ENCODE measurements around the gene UBD.

UBD gene

DNA sequence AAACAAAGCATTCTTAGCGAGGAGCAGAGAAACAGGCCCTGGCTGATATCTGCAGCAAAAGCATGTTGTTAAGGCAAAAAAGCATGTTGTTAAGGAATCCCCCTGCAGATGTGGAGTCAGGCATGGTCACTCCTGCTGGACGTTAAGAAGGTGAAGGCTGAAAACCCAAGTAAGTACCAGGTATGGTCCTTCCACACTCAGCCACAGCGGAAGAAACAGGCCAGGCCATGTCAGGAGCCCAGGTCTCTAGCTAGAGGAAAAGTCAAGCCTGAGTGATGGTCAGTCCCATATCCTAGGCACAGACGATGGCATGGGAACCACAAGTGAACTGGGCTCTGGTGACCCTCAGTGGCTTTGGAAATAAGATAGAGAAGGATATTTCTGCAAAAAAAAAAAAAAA lies 39.3 kb downstream of the UBD start:
- Histone ChIP-seq H3K4me3 (ENCODE audit: low read depth in 1 of 2, low read length in 2 of 2) (no peak overlapping the region), H3K27ac (ENCODE audit: low read length) (no peak overlapping the region), H3K9me3 (ENCODE audit: control insufficient read depth in 1 of 2, low read length in 2 of 2) (no peaks in the 10 kb centered on the region), H3K36me3 (ENCODE audit: control insufficient read depth in 1 of 2, insufficient read depth in 2 of 2, low read length in 2 of 2) (no peaks in the 10 kb centered on the region), H3K4me1 (ENCODE audit: control insufficient read depth in 1 of 2, insufficient read depth in 2 of 2, low read length in 2 of 2) (no peaks in the 10 kb centered on the region), H3K27me3 (ENCODE audit: low read depth, low read length) (no peaks in the 10 kb centered on the region)

DNA sequence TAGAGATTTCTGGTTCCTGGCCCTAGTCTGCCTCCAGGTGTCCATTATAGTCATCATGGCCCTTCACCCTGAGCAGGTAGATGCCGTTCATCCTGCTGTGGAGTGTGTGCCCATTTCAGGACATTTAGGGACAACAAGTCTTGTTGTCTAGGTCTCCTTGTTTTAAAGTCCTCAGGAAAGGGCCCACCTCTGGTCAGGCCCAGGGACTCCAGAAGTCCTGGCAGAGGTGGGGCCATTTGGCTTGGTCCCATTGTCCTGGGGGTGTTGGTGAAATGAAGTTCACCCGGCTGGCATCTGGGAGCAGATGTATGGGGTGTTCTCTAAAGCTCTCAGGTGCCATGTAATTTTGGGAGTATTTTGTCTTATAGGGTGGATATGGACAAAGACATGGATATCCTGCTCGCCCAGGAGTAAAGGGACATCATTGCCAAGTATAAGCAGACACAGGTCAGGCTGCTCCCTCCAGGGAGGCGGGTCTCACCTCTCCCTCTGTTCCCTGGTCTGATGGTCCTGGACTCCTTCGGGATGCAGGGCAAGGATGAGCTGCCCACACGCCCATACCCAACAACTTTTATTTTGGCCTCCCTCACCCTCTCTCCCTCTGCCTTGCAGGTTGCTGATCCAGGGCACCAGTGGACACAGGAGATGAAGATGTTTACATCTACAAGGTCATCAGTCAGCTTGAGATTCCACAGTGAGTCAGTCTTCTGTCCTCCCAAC lies 40.1 kb downstream of the UBD start:
- H3K9me3 ChIP-seq (ENCODE audit: control insufficient read depth in 1 of 2, low read length in 2 of 2) = no peaks in the 10 kb centered on the region
- no peaks in the 10 kb centered on the region for H3K36me3 ChIP-seq (ENCODE audit: control insufficient read depth in 1 of 2, insufficient read depth in 2 of 2, low read length in 2 of 2)
- no peaks in the 10 kb centered on the region for H3K4me1 ChIP-seq (ENCODE audit: control insufficient read depth in 1 of 2, insufficient read depth in 2 of 2, low read length in 2 of 2)
- H3K27me3 ChIP-seq (ENCODE audit: low read depth, low read length) = no peaks in the 10 kb centered on the region
- no peak overlapping the region for H3K4me3 ChIP-seq (ENCODE audit: low read depth in 1 of 2, low read length in 2 of 2)
- H3K27ac ChIP-seq (ENCODE audit: low read length) = no peak overlapping the region

DNA sequence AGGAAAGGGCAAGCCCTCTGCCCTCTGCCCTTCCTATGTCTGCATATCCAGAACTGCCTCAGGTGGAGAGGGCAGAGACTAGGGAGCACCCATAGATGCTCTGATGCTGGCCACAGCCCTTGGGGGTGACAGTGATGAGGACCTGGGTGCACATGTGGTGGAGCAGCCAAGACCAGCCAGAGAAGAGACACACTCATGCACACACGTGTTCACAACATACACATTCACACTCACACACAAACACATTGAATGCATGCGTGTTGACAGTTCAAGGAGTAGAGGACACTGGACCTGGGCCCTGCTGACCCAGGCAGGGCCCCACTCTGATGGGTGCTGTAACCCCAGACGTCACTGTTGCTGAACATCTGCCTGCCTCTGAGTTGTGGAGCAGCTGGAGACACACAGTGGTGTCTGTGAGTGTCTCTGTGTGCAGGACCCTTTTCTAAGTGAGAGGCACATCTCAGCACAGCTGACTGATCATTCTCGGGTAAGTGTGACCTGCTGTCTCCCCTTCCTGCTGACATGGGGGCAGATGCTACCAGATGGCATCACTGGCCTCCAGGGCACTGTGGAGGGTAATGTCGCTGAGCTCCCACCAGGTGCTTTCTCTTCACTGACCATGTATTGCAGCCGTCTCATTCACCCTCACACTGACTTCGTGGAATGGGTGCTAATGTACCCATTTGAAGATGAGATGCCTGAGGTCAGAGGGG lies 41.6 kb downstream of the UBD start:
- no peaks in the 10 kb centered on the region for H3K4me1 ChIP-seq (ENCODE audit: control insufficient read depth in 1 of 2, insufficient read depth in 2 of 2, low read length in 2 of 2)
- H3K4me3 ChIP-seq (ENCODE audit: low read depth in 1 of 2, low read length in 2 of 2) = no peak overlapping the region
- no peaks in the 10 kb centered on the region for H3K36me3 ChIP-seq (ENCODE audit: control insufficient read depth in 1 of 2, insufficient read depth in 2 of 2, low read length in 2 of 2)

DNA sequence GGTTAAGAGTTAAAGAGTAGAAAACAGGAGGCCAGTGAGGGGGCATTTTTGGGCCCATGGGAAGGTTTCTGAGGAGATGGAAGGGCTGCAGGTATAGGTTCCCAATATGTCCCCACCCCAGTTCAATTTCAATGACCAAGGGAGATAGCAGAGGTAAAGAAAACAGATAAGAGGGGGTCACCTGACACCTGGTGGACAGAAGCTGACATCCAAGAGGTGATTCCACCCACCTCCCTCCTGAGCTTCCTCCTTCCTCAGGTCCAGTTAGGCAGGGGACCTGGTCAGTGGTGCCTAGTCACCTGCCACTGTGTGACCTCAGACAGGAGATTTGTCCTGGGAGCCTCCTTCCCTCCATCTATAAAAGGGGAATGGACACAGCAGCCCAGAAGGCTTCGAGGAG lies 42.3 kb downstream of the UBD start:
- Histone ChIP-seq H3K4me1 (ENCODE audit: control insufficient read depth in 1 of 2, insufficient read depth in 2 of 2, low read length in 2 of 2) (no peaks in the 10 kb centered on the region), H3K27me3 (ENCODE audit: low read depth, low read length) (no peaks in the 10 kb centered on the region), H3K9me3 (ENCODE audit: control insufficient read depth in 1 of 2, low read length in 2 of 2) (no peaks in the 10 kb centered on the region), H3K4me3 (ENCODE audit: low read depth in 1 of 2, low read length in 2 of 2) (no peak overlapping the region), H3K27ac (ENCODE audit: low read length) (no peak overlapping the region), H3K36me3 (ENCODE audit: control insufficient read depth in 1 of 2, insufficient read depth in 2 of 2, low read length in 2 of 2) (no peaks in the 10 kb centered on the region)

More for the DNA sequence above, 41.6 kb downstream of the UBD start:
- Histone ChIP-seq H3K27ac (ENCODE audit: low read length) (no peak overlapping the region), H3K27me3 (ENCODE audit: low read depth, low read length) (no peaks in the 10 kb centered on the region), H3K9me3 (ENCODE audit: control insufficient read depth in 1 of 2, low read length in 2 of 2) (no peaks in the 10 kb centered on the region)

DNA sequence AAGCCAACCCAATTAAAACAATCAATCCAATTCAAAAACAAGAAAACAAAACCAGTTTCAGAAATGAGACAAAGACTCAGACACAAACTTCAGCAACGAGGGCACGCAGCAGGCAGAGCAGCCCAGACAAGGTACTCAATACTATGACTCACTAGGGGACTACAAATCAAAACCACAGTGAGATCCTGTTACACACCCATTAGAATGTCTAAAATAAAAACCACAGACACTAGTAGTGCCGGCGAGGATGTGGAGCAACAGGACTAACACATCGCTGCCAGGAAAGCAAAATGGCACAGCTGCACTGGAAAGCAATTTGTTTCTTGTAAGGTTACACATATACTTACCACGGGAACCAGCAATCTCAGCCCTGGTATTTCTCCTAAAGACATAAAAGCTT lies 43.4 kb downstream of the UBD start:
- no peak overlapping the region for H3K27ac ChIP-seq (ENCODE audit: low read length)
- no peak overlapping the region for H3K4me3 ChIP-seq (ENCODE audit: low read depth in 1 of 2, low read length in 2 of 2)
- H3K9me3 ChIP-seq (ENCODE audit: control insufficient read depth in 1 of 2, low read length in 2 of 2) = no peaks in the 10 kb centered on the region
- H3K27me3 ChIP-seq (ENCODE audit: low read depth, low read length) = no peaks in the 10 kb centered on the region
- H3K4me1 ChIP-seq (ENCODE audit: control insufficient read depth in 1 of 2, insufficient read depth in 2 of 2, low read length in 2 of 2) = no peaks in the 10 kb centered on the region
- H3K36me3 ChIP-seq (ENCODE audit: control insufficient read depth in 1 of 2, insufficient read depth in 2 of 2, low read length in 2 of 2) = no peaks in the 10 kb centered on the region

DNA sequence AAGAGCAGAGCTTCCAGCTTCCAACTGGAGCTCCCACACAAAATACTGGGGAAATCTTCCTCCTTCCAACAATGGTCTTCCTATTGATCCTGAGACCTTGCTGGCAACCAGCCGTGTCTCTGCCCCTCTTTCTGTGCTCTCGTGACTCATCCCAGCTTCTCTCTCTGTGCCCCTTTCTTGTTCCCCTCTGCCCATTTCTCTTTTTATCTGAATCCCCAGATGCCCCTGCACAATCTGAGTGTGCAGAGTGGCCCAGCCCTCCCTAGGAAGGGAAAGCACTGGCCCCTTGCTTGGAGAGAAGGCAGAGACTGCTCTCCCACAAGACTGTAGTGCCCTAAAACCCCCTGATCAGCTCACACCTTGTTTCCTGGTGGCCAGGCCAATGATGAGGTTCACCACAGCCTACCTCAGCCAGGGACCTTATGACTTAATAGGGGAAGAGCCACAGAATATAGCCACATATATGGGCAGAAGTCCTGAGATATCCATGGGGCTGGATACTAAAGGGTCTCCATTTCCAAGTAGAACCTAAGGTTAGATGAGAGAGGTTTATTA lies 48.7 kb downstream of the UBD start:
- Histone ChIP-seq H3K36me3 (ENCODE audit: control insufficient read depth in 1 of 2, insufficient read depth in 2 of 2, low read length in 2 of 2) (no peaks in the 10 kb centered on the region), H3K27ac (ENCODE audit: low read length) (no peak overlapping the region), H3K27me3 (ENCODE audit: low read depth, low read length) (no peaks in the 10 kb centered on the region), H3K4me1 (ENCODE audit: control insufficient read depth in 1 of 2, insufficient read depth in 2 of 2, low read length in 2 of 2) (no peaks in the 10 kb centered on the region), H3K4me3 (ENCODE audit: low read depth in 1 of 2, low read length in 2 of 2) (no peak overlapping the region), H3K9me3 (ENCODE audit: control insufficient read depth in 1 of 2, low read length in 2 of 2) (no peaks in the 10 kb centered on the region)

DNA sequence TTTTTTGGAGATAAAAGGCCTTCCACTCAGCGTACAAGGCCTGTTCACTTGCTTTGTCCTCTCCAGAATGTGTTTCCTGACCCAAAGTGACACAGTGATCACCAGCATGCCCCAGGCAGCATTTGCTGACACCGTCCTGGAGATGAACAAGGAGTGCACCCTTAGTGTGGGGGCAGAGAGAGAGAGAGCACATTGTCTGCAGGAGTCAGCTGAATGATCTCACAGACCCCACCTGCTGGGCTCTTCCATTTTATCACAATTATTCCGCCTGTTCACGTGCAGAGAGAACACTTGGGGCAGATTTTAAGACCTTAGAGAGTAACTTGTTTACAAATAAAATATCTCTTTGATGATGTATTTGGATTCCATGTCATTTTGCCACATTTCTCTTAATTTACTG lies 49.3 kb downstream of the UBD start:
- H3K36me3 ChIP-seq (ENCODE audit: control insufficient read depth in 1 of 2, insufficient read depth in 2 of 2, low read length in 2 of 2) = no peaks in the 10 kb centered on the region
- H3K4me3 ChIP-seq (ENCODE audit: low read depth in 1 of 2, low read length in 2 of 2) = no peak overlapping the region
- no peaks in the 10 kb centered on the region for H3K9me3 ChIP-seq (ENCODE audit: control insufficient read depth in 1 of 2, low read length in 2 of 2)
- H3K27ac ChIP-seq (ENCODE audit: low read length) = no peak overlapping the region
- no peaks in the 10 kb centered on the region for H3K4me1 ChIP-seq (ENCODE audit: control insufficient read depth in 1 of 2, insufficient read depth in 2 of 2, low read length in 2 of 2)
- no peaks in the 10 kb centered on the region for H3K27me3 ChIP-seq (ENCODE audit: low read depth, low read length)

DNA sequence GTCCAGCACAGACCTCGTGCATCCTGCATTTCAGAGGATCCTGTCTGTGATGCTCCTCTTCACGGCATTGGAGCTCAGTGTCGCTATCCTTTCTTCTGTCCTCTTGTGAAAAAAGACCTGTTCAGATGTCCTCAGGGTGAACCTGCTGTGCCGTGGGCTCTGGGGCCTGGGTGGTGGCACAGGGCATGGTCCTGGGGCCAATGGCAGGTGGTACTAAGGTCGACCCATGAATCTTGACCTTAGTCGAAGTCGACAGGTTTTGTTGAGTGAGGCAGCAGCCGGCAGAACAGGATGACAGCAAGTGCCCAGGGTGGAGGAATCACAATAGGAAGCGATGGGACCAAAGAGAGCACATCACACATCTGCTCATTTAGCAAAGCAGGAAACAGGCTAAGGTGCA lies 49.8 kb downstream of the UBD start:
- no peak overlapping the region for H3K27ac ChIP-seq (ENCODE audit: low read length)

DNA sequence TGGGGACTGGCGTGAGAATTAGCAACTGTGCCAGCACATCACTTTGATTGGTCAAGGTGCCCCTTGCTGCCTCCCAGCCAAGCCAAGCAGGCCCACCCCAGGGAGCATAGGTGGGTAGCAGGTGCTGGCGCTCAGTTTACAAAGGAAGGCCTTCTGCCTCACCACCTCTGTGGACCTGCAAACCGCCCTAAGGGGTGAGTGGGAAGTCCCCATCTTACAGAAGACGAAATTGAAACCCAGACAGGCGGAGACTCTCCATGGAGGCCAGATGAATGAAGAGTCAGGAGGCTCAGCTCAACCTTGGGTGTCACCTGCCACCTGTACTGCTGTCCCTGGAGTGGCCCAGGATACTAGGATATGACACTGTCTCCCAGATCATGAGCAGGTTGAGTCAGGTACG lies 50.3 kb downstream of the UBD start:
- Histone ChIP-seq H3K27ac (ENCODE audit: low read length) (no peak overlapping the region), H3K9me3 (ENCODE audit: control insufficient read depth in 1 of 2, low read length in 2 of 2) (no peaks in the 10 kb centered on the region), H3K27me3 (ENCODE audit: low read depth, low read length) (no peaks in the 10 kb centered on the region), H3K36me3 (ENCODE audit: control insufficient read depth in 1 of 2, insufficient read depth in 2 of 2, low read length in 2 of 2) (no peaks in the 10 kb centered on the region), H3K4me1 (ENCODE audit: control insufficient read depth in 1 of 2, insufficient read depth in 2 of 2, low read length in 2 of 2) (no peaks in the 10 kb centered on the region), H3K4me3 (ENCODE audit: low read depth in 1 of 2, low read length in 2 of 2) (no peak overlapping the region)

More for the DNA sequence above, 49.8 kb downstream of the UBD start:
- Histone ChIP-seq H3K27me3 (ENCODE audit: low read depth, low read length) (no peaks in the 10 kb centered on the region), H3K4me3 (ENCODE audit: low read depth in 1 of 2, low read length in 2 of 2) (no peak overlapping the region), H3K36me3 (ENCODE audit: control insufficient read depth in 1 of 2, insufficient read depth in 2 of 2, low read length in 2 of 2) (no peaks in the 10 kb centered on the region), H3K4me1 (ENCODE audit: control insufficient read depth in 1 of 2, insufficient read depth in 2 of 2, low read length in 2 of 2) (no peaks in the 10 kb centered on the region), H3K9me3 (ENCODE audit: control insufficient read depth in 1 of 2, low read length in 2 of 2) (no peaks in the 10 kb centered on the region)

DNA sequence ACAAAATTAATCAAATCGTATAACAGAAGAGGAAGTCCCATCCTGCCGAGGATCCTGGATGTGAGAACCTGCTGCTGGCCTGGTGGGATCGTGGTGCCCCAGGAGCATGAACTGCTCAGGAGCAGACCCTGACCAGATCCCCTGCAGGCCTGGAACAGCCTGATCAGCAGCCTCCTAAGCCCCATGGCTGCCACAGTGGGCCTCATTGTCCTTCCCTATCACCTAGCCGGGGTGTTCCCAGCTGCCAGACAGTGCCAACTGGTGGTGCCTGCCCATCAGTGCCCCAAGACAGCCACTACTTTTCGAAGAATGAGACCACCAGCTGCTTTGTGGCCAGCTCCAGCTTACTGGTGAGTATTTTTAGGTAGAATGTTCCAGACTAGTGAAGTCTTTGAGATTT lies 52.2 kb downstream of the UBD start:
- H3K27me3 ChIP-seq (ENCODE audit: low read depth, low read length) = no peaks in the 10 kb centered on the region
- H3K9me3 ChIP-seq (ENCODE audit: control insufficient read depth in 1 of 2, low read length in 2 of 2) = no peaks in the 10 kb centered on the region
- no peak overlapping the region for H3K27ac ChIP-seq (ENCODE audit: low read length)
- H3K36me3 ChIP-seq (ENCODE audit: control insufficient read depth in 1 of 2, insufficient read depth in 2 of 2, low read length in 2 of 2) = no peaks in the 10 kb centered on the region
- no peak overlapping the region for H3K4me3 ChIP-seq (ENCODE audit: low read depth in 1 of 2, low read length in 2 of 2)
- H3K4me1 ChIP-seq (ENCODE audit: control insufficient read depth in 1 of 2, insufficient read depth in 2 of 2, low read length in 2 of 2) = no peaks in the 10 kb centered on the region

DNA sequence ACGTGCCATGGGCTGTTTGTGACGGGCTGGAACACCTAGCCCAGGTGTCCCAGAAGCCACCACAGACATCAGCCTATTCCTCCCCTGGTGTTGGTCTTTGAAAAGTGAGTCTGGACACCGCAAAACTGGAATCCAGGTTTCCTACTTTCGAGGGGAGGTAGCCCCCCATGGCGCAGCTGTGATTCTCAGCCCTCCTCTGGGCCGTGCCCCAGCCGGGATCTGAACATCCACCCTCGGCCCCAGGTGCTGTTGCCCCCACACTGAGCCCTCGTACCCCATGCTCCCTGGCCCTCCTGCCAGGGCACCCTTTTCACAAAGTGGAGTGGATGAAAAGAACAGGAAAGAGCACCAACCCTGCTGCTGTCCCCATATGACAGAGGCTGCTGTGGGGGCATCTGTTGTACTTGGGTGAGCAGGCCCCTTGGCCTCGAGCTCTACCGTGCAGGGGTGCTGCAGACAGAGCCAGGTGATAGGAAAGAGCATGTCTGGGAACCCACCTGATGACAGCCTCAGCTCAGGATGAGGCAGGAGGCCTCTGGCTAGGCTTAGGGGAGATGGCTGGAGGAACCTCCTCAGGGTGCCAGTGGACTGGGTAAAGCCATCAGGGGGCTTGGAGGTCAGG lies 53.0 kb downstream of the UBD start:
- Histone ChIP-seq H3K4me3 (ENCODE audit: low read depth in 1 of 2, low read length in 2 of 2) (no peak overlapping the region), H3K9me3 (ENCODE audit: control insufficient read depth in 1 of 2, low read length in 2 of 2) (no peaks in the 10 kb centered on the region), H3K4me1 (ENCODE audit: control insufficient read depth in 1 of 2, insufficient read depth in 2 of 2, low read length in 2 of 2) (no peaks in the 10 kb centered on the region), H3K36me3 (ENCODE audit: control insufficient read depth in 1 of 2, insufficient read depth in 2 of 2, low read length in 2 of 2) (no peaks in the 10 kb centered on the region), H3K27ac (ENCODE audit: low read length) (no peak overlapping the region), H3K27me3 (ENCODE audit: low read depth, low read length) (no peaks in the 10 kb centered on the region)
